Progenitor cell of endocrine pancreas (in vitro differentiated cells): Measurements from ENCODE around the gene IL17F. TPM values are rescaled to one million over a fixed set of nuclear protein-coding genes. Genes with fewer than 3 reads are reported as not detected.

Experiments used
- DNase-seq: peaks from one replicate; pipeline ENCODE4 v3.0.0; 2021; ENCODE audit warnings: low spot score; ENCODE audit not compliant: unreplicated experiment
- H3K27ac Mint-ChIP-seq: 2 replicates; pipeline ENCODE4 v1.8.0; 2021; ENCODE audit warnings: mild to moderate bottlenecking, moderate library complexity, mixed read lengths
- H3K27me3 Mint-ChIP-seq: 2 replicates; pipeline ENCODE4 v1.8.0; 2021; ENCODE audit warnings: mixed read lengths
- H3K36me3 Mint-ChIP-seq: 2 replicates; pipeline ENCODE4 v1.8.0; 2022; ENCODE audit warnings: mixed read lengths; ENCODE audit not compliant: insufficient read depth
- H3K4me1 Mint-ChIP-seq: 2 replicates; pipeline ENCODE4 v1.8.0; 2021; ENCODE audit warnings: low read depth, mixed read lengths
- H3K4me3 Mint-ChIP-seq: 2 replicates; pipeline ENCODE4 v1.8.0; 2021; ENCODE audit warnings: low read depth, mild to moderate bottlenecking, moderate library complexity, mixed read lengths
- H3K9me3 Mint-ChIP-seq: 2 replicates; pipeline ENCODE4 v1.8.0; 2021; ENCODE audit warnings: low read depth, mixed read lengths
- total RNA-seq: library from RNA; stranded (reverse); gene quantifications from 2 replicates; pipeline ENCODE4 v1.2.1, GENCODE V29; 2021
- TF ChIP-seq, protein P1 (sequence below): fragments of 200-600 bp; sonication (generic); IDR thresholded peaks from one replicate; pipeline ENCODE4 v1.5.0; 2021; ENCODE audit warnings: antibody characterized with exemption, mild to moderate bottlenecking; ENCODE audit not compliant: unreplicated experiment

Gene IL17F
- total RNA-seq, 1 donor from 2014 or later = not detected

DNA sequence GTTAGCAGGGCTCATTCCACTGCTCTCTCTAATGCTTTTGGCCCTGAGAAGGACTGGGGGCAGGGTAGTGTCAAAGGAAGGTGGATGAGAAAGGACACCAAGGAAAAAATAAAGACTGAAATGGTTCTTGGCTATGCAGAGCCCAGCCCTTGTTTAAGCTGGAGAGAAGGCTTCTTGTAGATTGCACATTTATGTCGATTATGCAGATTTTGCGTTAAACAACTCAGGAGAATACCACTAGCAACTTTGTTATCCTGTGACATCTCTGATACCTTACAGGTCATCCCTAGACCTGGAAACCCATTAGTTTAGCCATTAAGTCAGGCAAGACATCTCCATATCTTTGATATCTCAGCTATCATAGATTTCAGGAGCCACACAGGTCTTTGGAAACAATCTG, 11.1 kb upstream of the IL17F start:
- Mint-ChIP-seq H3K4me1 (no peaks in the 10 kb centered on the region), H3K9me3 (no peaks in the 10 kb centered on the region), H3K36me3 (no peaks in the 10 kb centered on the region), H3K4me3 (no peak overlapping the region), H3K27me3 (peaks cover 10% of the 10 kb centered on the region), H3K27ac (no peak overlapping the region)
- no peak for DNase-seq
- TF ChIP-seq, protein P1, sequence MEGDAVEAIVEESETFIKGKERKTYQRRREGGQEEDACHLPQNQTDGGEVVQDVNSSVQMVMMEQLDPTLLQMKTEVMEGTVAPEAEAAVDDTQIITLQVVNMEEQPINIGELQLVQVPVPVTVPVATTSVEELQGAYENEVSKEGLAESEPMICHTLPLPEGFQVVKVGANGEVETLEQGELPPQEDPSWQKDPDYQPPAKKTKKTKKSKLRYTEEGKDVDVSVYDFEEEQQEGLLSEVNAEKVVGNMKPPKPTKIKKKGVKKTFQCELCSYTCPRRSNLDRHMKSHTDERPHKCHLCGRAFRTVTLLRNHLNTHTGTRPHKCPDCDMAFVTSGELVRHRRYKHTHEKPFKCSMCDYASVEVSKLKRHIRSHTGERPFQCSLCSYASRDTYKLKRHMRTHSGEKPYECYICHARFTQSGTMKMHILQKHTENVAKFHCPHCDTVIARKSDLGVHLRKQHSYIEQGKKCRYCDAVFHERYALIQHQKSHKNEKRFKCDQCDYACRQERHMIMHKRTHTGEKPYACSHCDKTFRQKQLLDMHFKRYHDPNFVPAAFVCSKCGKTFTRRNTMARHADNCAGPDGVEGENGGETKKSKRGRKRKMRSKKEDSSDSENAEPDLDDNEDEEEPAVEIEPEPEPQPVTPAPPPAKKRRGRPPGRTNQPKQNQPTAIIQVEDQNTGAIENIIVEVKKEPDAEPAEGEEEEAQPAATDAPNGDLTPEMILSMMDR = no peak

DNA sequence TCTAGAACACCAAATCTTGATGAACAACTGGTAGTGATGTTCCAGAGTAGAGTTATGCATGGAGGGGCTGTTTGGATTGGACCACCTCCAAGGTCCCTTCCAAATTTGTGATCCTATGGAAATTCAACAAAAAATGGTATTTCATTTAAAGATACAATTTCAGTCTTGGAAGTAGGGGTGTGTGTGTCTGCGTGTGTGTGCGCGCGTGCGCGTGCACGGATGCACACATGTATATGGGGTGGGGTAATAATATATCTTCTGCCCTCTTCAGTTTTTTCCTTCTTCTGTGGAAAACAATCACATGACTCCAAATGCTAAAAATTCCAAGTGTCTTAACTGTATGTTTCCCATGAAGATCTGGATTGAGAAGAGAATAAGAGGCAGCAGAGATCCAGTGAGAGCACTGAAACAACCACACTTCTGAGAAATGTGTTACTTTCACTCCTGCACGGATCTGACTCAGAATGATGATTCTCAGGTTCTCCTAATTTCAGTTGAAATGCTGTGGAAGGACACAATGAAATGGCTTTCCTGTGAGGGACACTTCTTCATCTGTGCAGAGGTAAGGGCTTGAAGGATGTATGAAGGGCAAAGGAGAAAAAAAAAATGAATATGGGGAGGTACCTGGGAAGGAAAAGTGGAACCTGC, 10.6 kb upstream of the IL17F start:
- Mint-ChIP-seq H3K36me3 (no peaks in the 10 kb centered on the region), H3K4me1 (no peaks in the 10 kb centered on the region), H3K9me3 (no peaks in the 10 kb centered on the region), H3K4me3 (no peak overlapping the region), H3K27ac (no peak overlapping the region), H3K27me3 (peaks cover 10% of the 10 kb centered on the region)
- DNase-seq = no peak
- TF ChIP-seq, protein P1 = no peak

- TF ChIP-seq, protein P1 = no peak
- DNase-seq = no peak
- Mint-ChIP-seq H3K4me3 (no peak overlapping the region), H3K36me3 (no peaks in the 10 kb centered on the region), H3K4me1 (no peaks in the 10 kb centered on the region), H3K27me3 (peaks cover 10% of the 10 kb centered on the region), H3K27ac (no peak overlapping the region), H3K9me3 (no peaks in the 10 kb centered on the region)
Observed at GRCh38 chr6:52253494-52253893, 9.2 kb upstream of the IL17F start.

DNA sequence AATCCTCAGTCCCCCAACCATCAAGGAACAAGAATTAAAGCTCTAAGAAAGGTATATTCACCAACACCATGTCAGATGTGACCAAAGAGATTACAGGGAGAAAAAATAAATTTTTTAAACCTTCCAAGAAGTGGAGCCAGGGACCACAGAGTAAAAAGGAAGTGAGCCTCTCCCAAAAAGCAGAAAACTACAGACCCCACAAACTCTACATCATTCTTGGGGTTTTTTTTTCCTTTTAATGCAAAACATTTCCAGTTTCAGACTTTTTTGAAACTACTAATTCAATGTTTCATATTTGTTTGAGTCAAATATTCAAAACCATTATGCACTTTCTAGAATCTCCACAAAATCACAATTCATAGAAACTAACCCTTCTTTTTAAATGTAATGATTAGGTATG, 6.8 kb upstream of the IL17F start:
- no peak for DNase-seq
- H3K4me3 Mint-ChIP-seq = no peak overlapping the region
- peaks cover 10% of the 10 kb centered on the region for H3K27me3 Mint-ChIP-seq
- TF ChIP-seq, protein P1 = no peak
- H3K4me1 Mint-ChIP-seq = no peaks in the 10 kb centered on the region
- no peak overlapping the region for H3K27ac Mint-ChIP-seq
- no peaks in the 10 kb centered on the region for H3K9me3 Mint-ChIP-seq
- no peaks in the 10 kb centered on the region for H3K36me3 Mint-ChIP-seq

DNA sequence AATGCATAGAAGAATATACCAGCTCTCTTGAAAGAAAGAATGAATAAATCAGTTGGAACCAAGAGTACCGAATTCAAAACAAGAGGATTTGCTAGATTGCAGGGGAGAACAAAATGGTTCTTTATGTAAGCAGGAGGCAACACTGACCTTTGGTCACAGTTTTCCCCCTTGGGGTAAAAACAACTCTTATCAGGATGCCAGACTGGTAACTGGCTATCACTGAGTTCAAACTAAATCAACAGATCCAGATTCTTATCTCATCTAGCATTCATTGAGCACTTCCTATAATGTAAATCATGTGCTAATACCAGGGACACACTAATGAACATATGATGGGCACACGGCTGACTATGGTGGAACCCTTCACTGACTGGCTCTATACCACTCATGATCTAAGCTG, 4.8 kb upstream of the IL17F start:
- no peaks in the 10 kb centered on the region for H3K4me1 Mint-ChIP-seq
- TF ChIP-seq, protein P1 = no peak
- H3K27me3 Mint-ChIP-seq = peaks cover 3% of the 10 kb centered on the region
- no peak for DNase-seq
- no peak overlapping the region for H3K27ac Mint-ChIP-seq
- no peak overlapping the region for H3K4me3 Mint-ChIP-seq
- H3K9me3 Mint-ChIP-seq = no peaks in the 10 kb centered on the region
- no peaks in the 10 kb centered on the region for H3K36me3 Mint-ChIP-seq
